GM23338 (cell line): ENCODE results near the gene OOSP3. TPM values are rescaled to one million over a fixed set of nuclear protein-coding genes. Genes with fewer than 3 reads are reported as not detected.

Source experiments
- ATAC-seq: fragments of 200-7000 bp; cut with Tn5 transposase; 3 replicates; pipeline ENCODE4 v1.9.1; 2020
- DNase-seq: peaks from one replicate; pipeline ENCODE4 v3.0.0-alpha.2; 2015; ENCODE audit warnings: low spot score
- H2AFZ ChIP-seq: fragments of 200-600 bp; sonication (generic); 2 replicates; pipeline ENCODE4 v1.8.0; 2016; ENCODE audit warnings: antibody characterized with exemption, mild to moderate bottlenecking, moderate library complexity
- H3F3A ChIP-seq: fragments of 200-600 bp; sonication (generic); replicated peaks from 2 replicates; pipeline ENCODE4 v1.8.0; 2017; ENCODE audit warnings: antibody characterized with exemption, mixed run types, low read depth
- H3K27ac ChIP-seq: fragments of 200-600 bp; sonication (generic); 2 replicates; pipeline ENCODE4 v1.6.1; 2016; ENCODE audit warnings: low read depth
- H3K27me3 ChIP-seq: fragments of 200-600 bp; sonication (generic); 2 replicates; pipeline ENCODE4 v1.8.0; 2016; ENCODE audit warnings: mild to moderate bottlenecking, mixed run types, moderate library complexity; ENCODE audit not compliant: insufficient read depth
- H3K36me3 ChIP-seq: fragments of 200-600 bp; sonication (generic); 2 replicates; pipeline ENCODE4 v1.8.0; 2016; ENCODE audit warnings: mild to moderate bottlenecking; ENCODE audit not compliant: insufficient read depth
- H3K4me1 ChIP-seq: fragments of 200-600 bp; sonication (generic); 2 replicates; pipeline ENCODE4 v1.8.0; 2016; ENCODE audit warnings: mild to moderate bottlenecking, moderate library complexity; ENCODE audit not compliant: insufficient read depth
- H3K4me2 ChIP-seq: fragments of 200-600 bp; sonication (generic); 2 replicates; pipeline ENCODE4 v1.7.1; 2017; ENCODE audit warnings: mixed run types
- H3K4me3 ChIP-seq: fragments of 200-600 bp; sonication (generic); 2 replicates; pipeline ENCODE4 v1.6.1; 2016; ENCODE audit warnings: mixed run types
- H3K79me2 ChIP-seq: fragments of 200-600 bp; sonication (generic); replicated peaks from 2 replicates; pipeline ENCODE4 v1.8.0; 2017; ENCODE audit warnings: mild to moderate bottlenecking; ENCODE audit not compliant: insufficient read depth
- H3K9me2 ChIP-seq: fragments of 200-600 bp; sonication (generic); 2 replicates; pipeline ENCODE4 v1.8.0; 2017; ENCODE audit not compliant: insufficient read depth
- H4K20me1 ChIP-seq: fragments of 200-600 bp; sonication (generic); replicated peaks from 2 replicates; pipeline ENCODE4 v1.8.0; 2017; ENCODE audit warnings: mild to moderate bottlenecking; ENCODE audit not compliant: insufficient read depth
- H3K27ac Mint-ChIP-seq: 2 replicates; pipeline ENCODE4 v1.8.0; 2020; ENCODE audit warnings: inconsistent platforms, mild to moderate bottlenecking, moderate library complexity, mixed read lengths
- H3K27me3 Mint-ChIP-seq: 3 replicates; pipeline ENCODE4 v1.8.0; 2022; ENCODE audit warnings: low read depth, mild to moderate bottlenecking, moderate library complexity, mixed read lengths, inconsistent platforms; ENCODE audit not compliant: insufficient read depth, poor library complexity
- H3K36me3 Mint-ChIP-seq: 3 replicates; pipeline ENCODE4 v1.8.0; 2021; ENCODE audit warnings: low read depth, mild to moderate bottlenecking, inconsistent platforms, moderate library complexity, mixed read lengths
- H3K4me1 Mint-ChIP-seq: 3 replicates; pipeline ENCODE4 v1.8.0; 2020; ENCODE audit warnings: mild to moderate bottlenecking, inconsistent platforms, mixed read lengths
- H3K4me3 Mint-ChIP-seq: 3 replicates; pipeline ENCODE4 v1.8.0; 2021; ENCODE audit warnings: moderate library complexity, mild to moderate bottlenecking, inconsistent platforms, mixed read lengths
- H3K9me3 Mint-ChIP-seq: 3 replicates; pipeline ENCODE4 v1.8.0; 2020; ENCODE audit warnings: moderate library complexity, mild to moderate bottlenecking, inconsistent platforms, mixed read lengths
- CREB1 ChIP-seq: fragments of 250-450 bp; sonication (Bioruptor Pico); IDR thresholded peaks from 2 replicates; pipeline ENCODE4 v1.5.0; 2020; ENCODE audit warnings: low read depth, mild to moderate bottlenecking, moderate library complexity
- EZH2 ChIP-seq: fragments of 200-600 bp; sonication (generic); IDR thresholded peaks from one replicate; pipeline ENCODE4 v1.8.0; 2017; ENCODE audit warnings: antibody characterized with exemption, mild to moderate bottlenecking, low read depth; ENCODE audit not compliant: unreplicated experiment
- EZH2phosphoT487 ChIP-seq: fragments of 200-600 bp; sonication (generic); IDR thresholded peaks from one replicate; pipeline ENCODE4 v1.8.1; 2018; ENCODE audit warnings: antibody characterized with exemption; ENCODE audit not compliant: unreplicated experiment
- JUNB ChIP-seq: IDR thresholded peaks from one replicate; pipeline ENCODE4 v1.6.1; 2016; ENCODE audit warnings: antibody characterized with exemption; ENCODE audit not compliant: unreplicated experiment
- NANOG ChIP-seq: IDR thresholded peaks from 2 replicates; pipeline ENCODE4 v1.6.1; 2016; ENCODE audit warnings: antibody characterized with exemption, borderline replicate concordance
- POLR2AphosphoS5 ChIP-seq: IDR thresholded peaks from 2 replicates; pipeline ENCODE4 v1.6.1; 2016; ENCODE audit warnings: antibody characterized with exemption, low read depth
- STAT1 ChIP-seq: IDR thresholded peaks from one replicate; pipeline ENCODE4 v1.6.1; 2016; ENCODE audit warnings: antibody characterized with exemption; ENCODE audit not compliant: unreplicated experiment
- ZNF114 ChIP-seq: fragments of 250-450 bp; sonication (Bioruptor Pico); IDR thresholded peaks from 2 replicates; pipeline ENCODE4 v1.5.0; 2020; ENCODE audit warnings: mild to moderate bottlenecking, moderate library complexity
- ZNF331 ChIP-seq: fragments of 250-450 bp; sonication (Bioruptor Pico); IDR thresholded peaks from 2 replicates; pipeline ENCODE4 v1.5.0; 2020; ENCODE audit warnings: low read depth, mild to moderate bottlenecking, moderate library complexity
- polyA plus RNA-seq: library from polyadenylated mRNA; unstranded; fragments of >200 nt; fragmentation: Nextera tagmentation; extraction: Ambion mirVana; gene quantifications from 2 replicates; pipeline ENCODE4 v1.2.1, GENCODE V29; 2016
- total RNA-seq: library from RNA; depleted of rRNA; stranded (reverse); fragments of >200 nt; shearing (Covaris generic); gene quantifications from 2 replicates; pipeline ENCODE4 v1.2.3, GENCODE V29; 2014
- TF ChIP-seq, protein P1 (sequence below): fragments of 250-450 bp; sonication (Bioruptor Pico); IDR thresholded peaks from 2 replicates; pipeline ENCODE4 v1.5.0; 2020; ENCODE audit warnings: mild to moderate bottlenecking, moderate library complexity
- TF ChIP-seq, protein P2 (sequence below): IDR thresholded peaks from 2 replicates; pipeline ENCODE4 v1.6.1; 2016; ENCODE audit warnings: antibody characterized with exemption
- TF ChIP-seq, protein P3 (sequence below), 2 experiments: fragments of 200-600 bp in 1 of 2; sonication (generic) in 1 of 2; conservative IDR thresholded peaks; 2 replicates each; pipeline versions ENCODE4 v1.5.1 to v1.6.1; 2016 to 2017; ENCODE audit warnings: antibody characterized with exemption in 2 of 2, low read depth in 2 of 2, mild to moderate bottlenecking in 2 of 2, moderate library complexity in 1 of 2
- TF ChIP-seq, protein P4 (sequence below): IDR thresholded peaks from one replicate; pipeline ENCODE4 v1.6.1; 2018; ENCODE audit warnings: antibody characterized with exemption; ENCODE audit not compliant: unreplicated experiment

The OOSP3 gene
- total and polyA plus RNA-seq, 2 experiments from 2014 or later, result not detected

DNA sequence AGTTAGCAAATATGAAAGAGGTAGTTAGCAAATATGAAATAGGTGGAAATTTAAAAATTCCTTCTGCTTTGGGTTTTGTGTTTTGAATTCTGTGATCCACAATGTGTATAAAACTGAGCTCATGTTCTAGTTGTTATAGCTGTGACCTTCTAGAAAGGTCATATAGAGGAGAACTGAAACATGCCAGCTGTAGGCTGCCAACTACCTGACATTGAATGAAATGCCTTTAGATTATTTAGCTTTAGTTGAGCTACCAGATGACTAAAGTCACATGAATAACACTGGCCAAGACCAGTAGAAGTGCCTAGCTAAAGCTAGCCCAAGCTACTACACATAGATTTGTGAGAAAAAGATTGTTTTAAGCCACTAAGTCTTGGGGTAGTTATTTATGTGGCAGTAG, 6.5 kb upstream of the OOSP3 start:
- Histone ChIP-seq H3K4me2 (no peak overlapping the region), H3F3A (no peaks in the 10 kb centered on the region), H3K4me1 (no peaks in the 10 kb centered on the region), H3K79me2 (no peaks in the 10 kb centered on the region), H4K20me1 (no peaks in the 10 kb centered on the region), H3K36me3 (no peaks in the 10 kb centered on the region), H3K27ac (no peak overlapping the region), H3K9me2 (peaks cover 8% of the 10 kb centered on the region), H2AFZ (no peak overlapping the region), H3K27me3 (no peaks in the 10 kb centered on the region), H3K4me3 (no peak overlapping the region)
- Mint-ChIP-seq H3K27ac (no peak overlapping the region), H3K9me3 (no peaks in the 10 kb centered on the region; the same call in 2 of the 3 replicates), H3K36me3 (peaks cover 3% of the 10 kb centered on the region; the same call in 1 of the 3 replicates), H3K27me3 (peaks cover under 1% of the 10 kb centered on the region), H3K4me1 (peaks cover 7% of the 10 kb centered on the region; the same call in 2 of the 3 replicates), H3K4me3 (no peak overlapping the region)
- DNase-seq, result no peak
- TF ChIP-seq, protein P1, sequence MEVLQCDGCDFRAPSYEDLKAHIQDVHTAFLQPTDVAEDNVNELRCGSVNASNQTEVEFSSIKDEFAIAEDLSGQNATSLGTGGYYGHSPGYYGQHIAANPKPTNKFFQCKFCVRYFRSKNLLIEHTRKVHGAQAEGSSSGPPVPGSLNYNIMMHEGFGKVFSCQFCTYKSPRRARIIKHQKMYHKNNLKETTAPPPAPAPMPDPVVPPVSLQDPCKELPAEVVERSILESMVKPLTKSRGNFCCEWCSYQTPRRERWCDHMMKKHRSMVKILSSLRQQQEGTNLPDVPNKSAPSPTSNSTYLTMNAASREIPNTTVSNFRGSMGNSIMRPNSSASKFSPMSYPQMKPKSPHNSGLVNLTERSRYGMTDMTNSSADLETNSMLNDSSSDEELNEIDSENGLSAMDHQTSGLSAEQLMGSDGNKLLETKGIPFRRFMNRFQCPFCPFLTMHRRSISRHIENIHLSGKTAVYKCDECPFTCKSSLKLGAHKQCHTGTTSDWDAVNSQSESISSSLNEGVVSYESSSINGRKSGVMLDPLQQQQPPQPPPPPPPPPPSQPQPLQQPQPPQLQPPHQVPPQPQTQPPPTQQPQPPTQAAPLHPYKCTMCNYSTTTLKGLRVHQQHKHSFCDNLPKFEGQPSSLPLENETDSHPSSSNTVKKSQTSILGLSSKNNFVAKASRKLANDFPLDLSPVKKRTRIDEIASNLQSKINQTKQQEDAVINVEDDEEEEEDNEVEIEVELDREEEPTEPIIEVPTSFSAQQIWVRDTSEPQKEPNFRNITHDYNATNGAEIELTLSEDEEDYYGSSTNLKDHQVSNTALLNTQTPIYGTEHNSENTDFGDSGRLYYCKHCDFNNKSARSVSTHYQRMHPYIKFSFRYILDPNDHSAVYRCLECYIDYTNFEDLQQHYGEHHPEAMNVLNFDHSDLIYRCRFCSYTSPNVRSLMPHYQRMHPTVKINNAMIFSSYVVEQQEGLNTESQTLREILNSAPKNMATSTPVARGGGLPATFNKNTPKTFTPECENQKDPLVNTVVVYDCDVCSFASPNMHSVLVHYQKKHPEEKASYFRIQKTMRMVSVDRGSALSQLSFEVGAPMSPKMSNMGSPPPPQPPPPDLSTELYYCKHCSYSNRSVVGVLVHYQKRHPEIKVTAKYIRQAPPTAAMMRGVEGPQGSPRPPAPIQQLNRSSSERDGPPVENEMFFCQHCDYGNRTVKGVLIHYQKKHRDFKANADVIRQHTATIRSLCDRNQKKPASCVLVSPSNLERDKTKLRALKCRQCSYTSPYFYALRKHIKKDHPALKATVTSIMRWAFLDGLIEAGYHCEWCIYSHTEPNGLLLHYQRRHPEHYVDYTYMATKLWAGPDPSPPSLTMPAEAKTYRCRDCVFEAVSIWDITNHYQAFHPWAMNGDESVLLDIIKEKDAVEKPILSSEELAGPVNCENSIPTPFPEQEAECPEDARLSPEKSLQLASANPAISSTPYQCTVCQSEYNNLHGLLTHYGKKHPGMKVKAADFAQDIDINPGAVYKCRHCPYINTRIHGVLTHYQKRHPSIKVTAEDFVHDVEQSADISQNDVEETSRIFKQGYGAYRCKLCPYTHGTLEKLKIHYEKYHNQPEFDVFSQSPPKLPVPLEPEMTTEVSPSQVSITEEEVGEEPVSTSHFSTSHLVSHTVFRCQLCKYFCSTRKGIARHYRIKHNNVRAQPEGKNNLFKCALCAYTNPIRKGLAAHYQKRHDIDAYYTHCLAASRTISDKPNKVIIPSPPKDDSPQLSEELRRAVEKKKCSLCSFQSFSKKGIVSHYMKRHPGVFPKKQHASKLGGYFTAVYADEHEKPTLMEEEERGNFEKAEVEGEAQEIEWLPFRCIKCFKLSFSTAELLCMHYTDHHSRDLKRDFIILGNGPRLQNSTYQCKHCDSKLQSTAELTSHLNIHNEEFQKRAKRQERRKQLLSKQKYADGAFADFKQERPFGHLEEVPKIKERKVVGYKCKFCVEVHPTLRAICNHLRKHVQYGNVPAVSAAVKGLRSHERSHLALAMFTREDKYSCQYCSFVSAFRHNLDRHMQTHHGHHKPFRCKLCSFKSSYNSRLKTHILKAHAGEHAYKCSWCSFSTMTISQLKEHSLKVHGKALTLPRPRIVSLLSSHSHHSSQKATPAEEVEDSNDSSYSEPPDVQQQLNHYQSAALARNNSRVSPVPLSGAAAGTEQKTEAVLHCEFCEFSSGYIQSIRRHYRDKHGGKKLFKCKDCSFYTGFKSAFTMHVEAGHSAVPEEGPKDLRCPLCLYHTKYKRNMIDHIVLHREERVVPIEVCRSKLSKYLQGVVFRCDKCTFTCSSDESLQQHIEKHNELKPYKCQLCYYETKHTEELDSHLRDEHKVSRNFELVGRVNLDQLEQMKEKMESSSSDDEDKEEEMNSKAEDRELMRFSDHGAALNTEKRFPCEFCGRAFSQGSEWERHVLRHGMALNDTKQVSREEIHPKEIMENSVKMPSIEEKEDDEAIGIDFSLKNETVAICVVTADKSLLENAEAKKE (CRISPR knock-in tag), result no peak
- TF ChIP-seq, protein P2, sequence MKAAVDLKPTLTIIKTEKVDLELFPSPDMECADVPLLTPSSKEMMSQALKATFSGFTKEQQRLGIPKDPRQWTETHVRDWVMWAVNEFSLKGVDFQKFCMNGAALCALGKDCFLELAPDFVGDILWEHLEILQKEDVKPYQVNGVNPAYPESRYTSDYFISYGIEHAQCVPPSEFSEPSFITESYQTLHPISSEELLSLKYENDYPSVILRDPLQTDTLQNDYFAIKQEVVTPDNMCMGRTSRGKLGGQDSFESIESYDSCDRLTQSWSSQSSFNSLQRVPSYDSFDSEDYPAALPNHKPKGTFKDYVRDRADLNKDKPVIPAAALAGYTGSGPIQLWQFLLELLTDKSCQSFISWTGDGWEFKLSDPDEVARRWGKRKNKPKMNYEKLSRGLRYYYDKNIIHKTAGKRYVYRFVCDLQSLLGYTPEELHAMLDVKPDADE, result no peak
- TF ChIP-seq EZH2 (no peak), CREB1 (CRISPR knock-in tag) (no peak), POLR2AphosphoS5 (no peak), NANOG (no peak), JUNB (no peak), STAT1 (no peak), ZNF331 (CRISPR knock-in tag) (no peak), ZNF114 (CRISPR knock-in tag) (no peak), EZH2phosphoT487 (no peak)
- TF ChIP-seq, protein P3, sequence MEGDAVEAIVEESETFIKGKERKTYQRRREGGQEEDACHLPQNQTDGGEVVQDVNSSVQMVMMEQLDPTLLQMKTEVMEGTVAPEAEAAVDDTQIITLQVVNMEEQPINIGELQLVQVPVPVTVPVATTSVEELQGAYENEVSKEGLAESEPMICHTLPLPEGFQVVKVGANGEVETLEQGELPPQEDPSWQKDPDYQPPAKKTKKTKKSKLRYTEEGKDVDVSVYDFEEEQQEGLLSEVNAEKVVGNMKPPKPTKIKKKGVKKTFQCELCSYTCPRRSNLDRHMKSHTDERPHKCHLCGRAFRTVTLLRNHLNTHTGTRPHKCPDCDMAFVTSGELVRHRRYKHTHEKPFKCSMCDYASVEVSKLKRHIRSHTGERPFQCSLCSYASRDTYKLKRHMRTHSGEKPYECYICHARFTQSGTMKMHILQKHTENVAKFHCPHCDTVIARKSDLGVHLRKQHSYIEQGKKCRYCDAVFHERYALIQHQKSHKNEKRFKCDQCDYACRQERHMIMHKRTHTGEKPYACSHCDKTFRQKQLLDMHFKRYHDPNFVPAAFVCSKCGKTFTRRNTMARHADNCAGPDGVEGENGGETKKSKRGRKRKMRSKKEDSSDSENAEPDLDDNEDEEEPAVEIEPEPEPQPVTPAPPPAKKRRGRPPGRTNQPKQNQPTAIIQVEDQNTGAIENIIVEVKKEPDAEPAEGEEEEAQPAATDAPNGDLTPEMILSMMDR (conservative IDR thresholded peaks at IDR 0.05; ENCODE audit: low read depth in 2 of 2), result no peak
- TF ChIP-seq, protein P4, sequence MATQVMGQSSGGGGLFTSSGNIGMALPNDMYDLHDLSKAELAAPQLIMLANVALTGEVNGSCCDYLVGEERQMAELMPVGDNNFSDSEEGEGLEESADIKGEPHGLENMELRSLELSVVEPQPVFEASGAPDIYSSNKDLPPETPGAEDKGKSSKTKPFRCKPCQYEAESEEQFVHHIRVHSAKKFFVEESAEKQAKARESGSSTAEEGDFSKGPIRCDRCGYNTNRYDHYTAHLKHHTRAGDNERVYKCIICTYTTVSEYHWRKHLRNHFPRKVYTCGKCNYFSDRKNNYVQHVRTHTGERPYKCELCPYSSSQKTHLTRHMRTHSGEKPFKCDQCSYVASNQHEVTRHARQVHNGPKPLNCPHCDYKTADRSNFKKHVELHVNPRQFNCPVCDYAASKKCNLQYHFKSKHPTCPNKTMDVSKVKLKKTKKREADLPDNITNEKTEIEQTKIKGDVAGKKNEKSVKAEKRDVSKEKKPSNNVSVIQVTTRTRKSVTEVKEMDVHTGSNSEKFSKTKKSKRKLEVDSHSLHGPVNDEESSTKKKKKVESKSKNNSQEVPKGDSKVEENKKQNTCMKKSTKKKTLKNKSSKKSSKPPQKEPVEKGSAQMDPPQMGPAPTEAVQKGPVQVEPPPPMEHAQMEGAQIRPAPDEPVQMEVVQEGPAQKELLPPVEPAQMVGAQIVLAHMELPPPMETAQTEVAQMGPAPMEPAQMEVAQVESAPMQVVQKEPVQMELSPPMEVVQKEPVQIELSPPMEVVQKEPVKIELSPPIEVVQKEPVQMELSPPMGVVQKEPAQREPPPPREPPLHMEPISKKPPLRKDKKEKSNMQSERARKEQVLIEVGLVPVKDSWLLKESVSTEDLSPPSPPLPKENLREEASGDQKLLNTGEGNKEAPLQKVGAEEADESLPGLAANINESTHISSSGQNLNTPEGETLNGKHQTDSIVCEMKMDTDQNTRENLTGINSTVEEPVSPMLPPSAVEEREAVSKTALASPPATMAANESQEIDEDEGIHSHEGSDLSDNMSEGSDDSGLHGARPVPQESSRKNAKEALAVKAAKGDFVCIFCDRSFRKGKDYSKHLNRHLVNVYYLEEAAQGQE, result no peak
- no peak for ATAC-seq
